ENCODE measurements around the gene PGBD5.
A peak's percentile ranks its signal among the peaks of the same experiment; 100 is the strongest.
"Not testable (repeated sequence)": the region's sequence is repeated elsewhere in the genome, so short reads cannot be mapped to it uniquely, and the experiment has no call there.

Gene PGBD5, protein sequence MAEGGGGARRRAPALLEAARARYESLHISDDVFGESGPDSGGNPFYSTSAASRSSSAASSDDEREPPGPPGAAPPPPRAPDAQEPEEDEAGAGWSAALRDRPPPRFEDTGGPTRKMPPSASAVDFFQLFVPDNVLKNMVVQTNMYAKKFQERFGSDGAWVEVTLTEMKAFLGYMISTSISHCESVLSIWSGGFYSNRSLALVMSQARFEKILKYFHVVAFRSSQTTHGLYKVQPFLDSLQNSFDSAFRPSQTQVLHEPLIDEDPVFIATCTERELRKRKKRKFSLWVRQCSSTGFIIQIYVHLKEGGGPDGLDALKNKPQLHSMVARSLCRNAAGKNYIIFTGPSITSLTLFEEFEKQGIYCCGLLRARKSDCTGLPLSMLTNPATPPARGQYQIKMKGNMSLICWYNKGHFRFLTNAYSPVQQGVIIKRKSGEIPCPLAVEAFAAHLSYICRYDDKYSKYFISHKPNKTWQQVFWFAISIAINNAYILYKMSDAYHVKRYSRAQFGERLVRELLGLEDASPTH

GRCh38 chr1:230426246-230427093 lies at the start of gene PGBD5:
Gene PGBD5, minus strand, starts transcription at chr1:230426332. Its CDS starts 404 bp downstream, at chr1:230425928.
- DNase-seq, result peak; percentile 91

DNA sequence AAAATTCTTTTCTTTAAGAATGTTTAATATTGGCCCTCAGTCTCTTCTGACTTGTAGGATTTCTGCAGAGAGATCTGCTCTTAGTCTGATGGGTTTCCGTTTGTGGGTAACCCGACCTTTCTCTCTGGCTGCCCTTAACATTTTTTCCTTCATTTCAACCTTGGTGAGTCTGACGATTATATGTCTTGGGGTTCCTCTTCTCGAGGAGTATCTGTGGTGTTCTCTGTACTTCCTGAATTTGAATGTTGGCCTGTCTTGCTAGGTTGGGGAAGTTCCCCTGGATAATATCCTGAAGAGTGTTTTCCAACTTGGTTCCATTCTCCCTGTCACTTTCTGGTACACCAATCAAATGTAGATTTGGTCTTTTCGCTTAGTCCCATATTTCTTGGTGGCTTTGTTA lies 48.8 kb upstream of the PGBD5 start:
- not testable (repeated sequence) for DNase-seq

- DNase-seq, result not testable (repeated sequence)
Measured at GRCh38 chr1:230470750-230471149, 44.6 kb upstream of the PGBD5 start.

DNA sequence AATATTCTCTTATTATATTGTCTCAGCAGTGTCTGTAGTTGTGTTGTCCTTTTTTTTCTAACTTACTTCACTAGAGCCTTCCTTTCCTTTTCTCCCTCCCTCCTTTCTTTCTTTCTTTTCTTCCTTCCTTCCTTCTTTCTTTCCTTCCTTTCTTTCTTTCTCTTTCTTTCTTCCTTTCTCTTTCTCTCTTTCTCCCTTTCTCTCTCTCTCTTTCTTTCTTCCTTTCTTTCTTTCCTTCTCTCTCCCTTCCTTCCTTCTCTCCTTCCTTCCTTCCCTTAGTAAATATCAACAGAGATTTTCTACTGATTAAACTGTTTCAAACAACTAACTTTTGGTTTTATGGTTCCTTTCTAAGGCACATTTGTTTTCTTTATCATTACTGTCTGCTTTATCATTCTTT lies 43.1 kb upstream of the PGBD5 start:
- DNase-seq, result no peak

- no peak for DNase-seq
Measured at GRCh38 chr1:230465691-230466090, 39.6 kb upstream of the PGBD5 start.

DNA sequence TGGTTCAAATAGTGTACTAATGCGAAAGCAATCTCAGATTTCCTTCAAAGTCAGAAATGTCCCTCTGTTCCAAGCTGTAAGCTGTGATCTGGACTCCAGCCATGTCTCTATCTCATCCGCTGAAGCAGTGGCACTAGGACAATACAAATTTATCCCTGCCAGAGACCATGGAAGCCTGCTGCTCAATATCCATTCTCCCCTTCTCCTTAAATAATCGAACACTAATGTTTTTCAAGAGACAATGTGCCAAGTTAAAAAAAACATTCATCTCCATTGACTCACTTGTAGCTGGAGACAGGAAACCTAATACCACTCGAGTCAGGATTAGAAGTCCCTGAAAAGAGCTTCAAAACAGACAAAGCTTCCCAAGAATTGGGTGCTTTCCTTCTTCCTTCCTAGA lies 38.5 kb upstream of the PGBD5 start:
- DNase-seq, result peak; percentile 6

GRCh38 chr1:230463760-230464159 lies 37.6 kb upstream of the PGBD5 start:
- DNase-seq, result no peak

- no peak for DNase-seq
Measured at GRCh38 chr1:230463326-230463725, 37.2 kb upstream of the PGBD5 start.

DNA sequence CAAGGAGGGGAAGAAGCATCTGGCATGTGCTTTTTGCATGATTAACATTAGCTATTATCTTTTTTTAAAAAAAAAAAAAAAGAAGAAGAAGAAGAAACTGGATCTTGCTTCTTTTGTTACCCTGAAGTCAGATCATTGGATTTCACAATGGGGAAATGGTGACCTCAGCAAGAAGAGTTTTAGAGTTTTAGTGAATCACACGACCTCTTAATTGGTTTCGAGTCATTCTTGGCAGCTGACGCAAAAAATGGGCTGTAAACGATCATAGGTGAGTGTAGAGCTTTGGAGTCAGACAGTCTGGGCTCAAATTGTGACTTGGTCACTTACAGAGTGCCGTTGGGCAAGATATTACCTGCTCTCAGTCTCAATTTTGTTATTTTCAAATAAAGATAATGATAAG lies 33.3 kb upstream of the PGBD5 start:
- DNase-seq, result peak; percentile 18

GRCh38 chr1:230458509-230458908 lies 32.4 kb upstream of the PGBD5 start:
- peak; percentile 48 for DNase-seq

DNA sequence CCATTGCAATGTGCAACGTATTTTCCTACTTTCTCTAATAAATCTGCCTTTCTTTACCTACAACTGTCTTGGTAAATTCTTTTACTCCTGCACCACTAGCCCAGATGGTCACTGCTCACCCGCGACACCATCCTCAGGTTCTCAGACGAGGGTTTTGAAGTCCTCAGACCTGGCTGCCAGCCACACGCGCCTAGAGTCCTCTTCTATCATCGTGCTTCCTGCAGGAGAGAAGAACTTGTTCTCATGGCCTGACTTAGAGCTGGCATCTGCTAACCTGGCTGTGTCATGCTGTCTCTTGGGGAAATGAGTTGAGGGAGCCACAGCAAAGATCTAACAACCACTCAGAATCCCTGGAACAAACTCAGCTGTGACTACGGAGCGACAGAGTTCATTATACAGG lies 30.3 kb upstream of the PGBD5 start:
- peak; percentile 6 for DNase-seq

GRCh38 chr1:230455291-230455690 lies 29.2 kb upstream of the PGBD5 start:
- no peak for DNase-seq

DNA sequence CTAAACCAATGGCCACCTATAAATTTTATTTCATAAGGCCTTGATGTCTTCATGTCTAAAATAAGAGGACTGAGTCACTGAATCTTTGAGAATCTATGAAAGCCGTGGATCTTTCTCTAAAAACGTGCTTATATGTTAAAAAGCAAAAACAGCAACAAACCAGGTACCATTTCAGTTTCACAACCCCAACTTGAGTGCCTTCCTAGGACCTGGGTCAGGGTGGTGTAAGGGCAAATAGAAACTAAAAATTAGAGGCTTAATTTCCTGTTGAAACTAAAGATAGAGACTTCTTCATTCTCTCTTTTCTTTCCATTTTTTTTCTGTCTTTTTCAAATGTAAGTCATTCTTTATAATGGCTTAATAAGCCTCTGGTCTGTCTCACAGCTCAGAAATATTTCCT lies 27.2 kb upstream of the PGBD5 start:
- DNase-seq, result no peak

GRCh38 chr1:230441183-230442029 lies 15.3 kb upstream of the PGBD5 start:
- DNase-seq, result no peak

- DNase-seq, result no peak
Measured at GRCh38 chr1:230435108-230435507, 9.0 kb upstream of the PGBD5 start.

- no peak for DNase-seq
Measured at GRCh38 chr1:230431527-230431926, 5.4 kb upstream of the PGBD5 start.

DNA sequence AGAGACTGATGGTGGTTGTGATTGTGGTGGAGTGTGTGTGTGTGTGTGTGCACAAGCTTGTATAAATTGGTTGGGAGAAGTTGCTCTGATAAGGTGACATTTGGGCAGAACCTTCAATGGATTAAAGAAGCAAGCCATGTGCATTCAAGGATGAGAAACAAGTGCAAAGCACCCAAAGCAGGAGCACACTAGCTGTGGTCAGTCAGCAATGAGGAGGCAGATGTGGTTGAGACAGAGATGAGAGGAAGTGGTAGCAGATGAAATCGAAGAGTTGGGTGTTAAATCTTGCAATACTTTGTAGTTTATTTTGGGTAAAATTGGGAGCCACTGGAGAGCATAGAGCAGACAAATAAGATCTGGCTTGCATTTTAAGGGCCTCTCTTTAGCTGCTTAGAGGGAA lies 4.4 kb upstream of the PGBD5 start:
- DNase-seq, result no peak

DNA sequence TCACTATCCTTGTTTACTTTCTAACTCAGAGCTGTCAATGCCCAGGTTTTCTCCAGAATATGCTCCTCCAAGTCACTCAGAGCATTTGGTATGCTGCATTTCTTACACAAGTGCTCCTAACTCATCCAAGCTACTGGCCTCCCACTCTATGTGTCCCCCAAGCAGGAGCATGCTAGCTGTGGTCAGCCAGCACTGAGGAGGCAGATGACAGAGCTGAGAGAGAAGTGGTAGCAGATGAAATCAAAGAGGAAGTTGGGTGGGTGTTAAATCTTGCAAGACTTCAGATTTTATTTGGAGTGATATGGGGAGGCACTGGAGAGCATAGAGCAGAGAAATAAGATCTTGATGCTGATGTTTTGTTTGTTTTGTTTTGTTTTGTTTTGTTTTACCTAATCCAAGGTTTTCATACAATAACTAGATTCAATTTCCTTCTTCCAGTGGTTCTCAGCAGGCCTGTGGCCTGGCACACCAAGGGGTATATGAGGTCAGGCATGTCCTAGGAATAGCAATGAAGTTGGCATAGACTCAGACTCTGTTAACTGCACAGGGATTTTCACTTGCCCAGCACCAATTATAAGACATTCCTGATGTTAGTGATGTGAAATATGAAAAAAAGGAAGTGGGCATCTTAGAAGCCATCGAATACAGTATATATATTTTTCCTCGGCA lies 3.1 kb upstream of the PGBD5 start:
- no peak for DNase-seq

- no peak for DNase-seq
Measured at GRCh38 chr1:230427981-230428380, 1.8 kb upstream of the PGBD5 start.

- no peak for DNase-seq
Measured at GRCh38 chr1:230427094-230427876, 1.2 kb upstream of the PGBD5 start.

Measured in DMS53 (cell line).